ENCODE data around the gene PDXDC1.
"Not testable (repeated sequence)": the region's sequence is repeated elsewhere in the genome, so short reads cannot be mapped to it uniquely, and the experiment has no call there.

The PDXDC1 gene

DNA sequence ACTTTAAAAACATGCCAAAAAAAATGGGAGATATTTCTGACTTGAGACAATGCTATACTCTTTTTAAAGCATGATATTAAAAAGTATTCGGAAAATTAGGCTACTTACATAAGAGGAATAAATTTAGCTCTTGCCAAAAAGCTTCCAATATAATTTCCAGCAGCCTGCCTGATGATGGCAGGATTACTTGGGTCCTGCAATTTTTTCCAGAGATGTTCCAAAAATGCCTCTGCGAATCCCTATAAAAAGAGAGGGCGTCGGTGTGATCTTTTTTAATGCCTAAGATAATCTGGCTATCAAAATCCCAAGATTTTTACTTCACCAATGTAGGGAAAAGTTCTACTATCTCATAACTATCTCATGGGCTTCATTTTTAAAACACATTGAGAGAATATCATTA is 96.2 kb downstream of the PDXDC1 start:
- not testable (repeated sequence) for H4K91ac ChIP-seq (ENCODE audit: low read depth, low read length); H2AFZ ChIP-seq (ENCODE audit: insufficient read depth, low read length, poor library complexity); H3K9ac ChIP-seq (ENCODE audit: low read length); H3K23ac ChIP-seq (ENCODE audit: low read length); H4K12ac ChIP-seq (ENCODE audit: low read depth, low read length); H3K18ac ChIP-seq (ENCODE audit: low read length); H3K4me1 ChIP-seq (ENCODE audit: control insufficient read depth in 1 of 2, insufficient read depth in 2 of 2, low read length in 2 of 2); H2AK5ac ChIP-seq (ENCODE audit: low read length); H3K27me3 ChIP-seq (ENCODE audit: insufficient read depth, low read length); H3K79me1 ChIP-seq (ENCODE audit: low read length); H3K9me3 ChIP-seq (ENCODE audit: insufficient read depth, low read depth, low read length); H3K79me2 ChIP-seq (ENCODE audit: control insufficient read depth, insufficient read depth, low read length, poor library complexity); H4K8ac ChIP-seq (ENCODE audit: low read depth, low read length); H2BK120ac ChIP-seq (ENCODE audit: insufficient read depth, low read length, poor library complexity); H3K4ac ChIP-seq (ENCODE audit: low read depth, low read length); H3K14ac ChIP-seq (ENCODE audit: low read length); H2BK5ac ChIP-seq (ENCODE audit: low read depth, low read length, poor library complexity); H2BK12ac ChIP-seq (ENCODE audit: low read length); H3K4me2 ChIP-seq (ENCODE audit: low read length); H3K4me3 ChIP-seq (ENCODE audit: low read depth, low read length); DNase-seq; H3K27ac ChIP-seq (ENCODE audit: low read depth, low read length)
- WGBS (ENCODE audit: extremely low coverage, insufficient coverage, insufficient read length), result no CpG with 5 or more reads among the region's 4 CpGs
- H3K36me3 ChIP-seq (ENCODE audit: control insufficient read depth in 1 of 2, insufficient read depth in 2 of 2, low read length in 2 of 2), result peaks cover 24 to 30% of the 10 kb centered on the region in 2 experiments

- not testable (repeated sequence) for H3K9ac ChIP-seq (ENCODE audit: low read length); H2AK5ac ChIP-seq (ENCODE audit: low read length); H3K27me3 ChIP-seq (ENCODE audit: insufficient read depth, low read length); H3K9me3 ChIP-seq (ENCODE audit: insufficient read depth, low read depth, low read length); H3K23ac ChIP-seq (ENCODE audit: low read length); H2AFZ ChIP-seq (ENCODE audit: insufficient read depth, low read length, poor library complexity); H2BK120ac ChIP-seq (ENCODE audit: insufficient read depth, low read length, poor library complexity); H3K79me2 ChIP-seq (ENCODE audit: control insufficient read depth, insufficient read depth, low read length, poor library complexity); H4K91ac ChIP-seq (ENCODE audit: low read depth, low read length); H3K79me1 ChIP-seq (ENCODE audit: low read length); H3K27ac ChIP-seq (ENCODE audit: low read depth, low read length); H4K8ac ChIP-seq (ENCODE audit: low read depth, low read length); H2BK5ac ChIP-seq (ENCODE audit: low read depth, low read length, poor library complexity); H4K12ac ChIP-seq (ENCODE audit: low read depth, low read length); DNase-seq; H3K14ac ChIP-seq (ENCODE audit: low read length); H3K4me1 ChIP-seq (ENCODE audit: control insufficient read depth in 1 of 2, insufficient read depth in 2 of 2, low read length in 2 of 2); H3K4me2 ChIP-seq (ENCODE audit: low read length); H3K18ac ChIP-seq (ENCODE audit: low read length); H2BK12ac ChIP-seq (ENCODE audit: low read length); H3K4me3 ChIP-seq (ENCODE audit: low read depth, low read length); H3K4ac ChIP-seq (ENCODE audit: low read depth, low read length)
- WGBS (ENCODE audit: extremely low coverage, insufficient coverage, insufficient read length), result no CpG with 5 or more reads among the region's 16 CpGs
- peaks cover 24 to 28% of the 10 kb centered on the region in 2 experiments for H3K36me3 ChIP-seq (ENCODE audit: control insufficient read depth in 1 of 2, insufficient read depth in 2 of 2, low read length in 2 of 2)
Observed at GRCh38 chr16:15071916-15072769, 97.3 kb downstream of the PDXDC1 start.

- DNase-seq, result no peak
- no peak overlapping the region for H2AK5ac ChIP-seq (ENCODE audit: low read length)
- no peaks in the 10 kb centered on the region for H3K4me1 ChIP-seq (ENCODE audit: control insufficient read depth in 1 of 2, insufficient read depth in 2 of 2, low read length in 2 of 2)
Observed at GRCh38 chr16:15073101-15073500, 98.3 kb downstream of the PDXDC1 start.

DNA sequence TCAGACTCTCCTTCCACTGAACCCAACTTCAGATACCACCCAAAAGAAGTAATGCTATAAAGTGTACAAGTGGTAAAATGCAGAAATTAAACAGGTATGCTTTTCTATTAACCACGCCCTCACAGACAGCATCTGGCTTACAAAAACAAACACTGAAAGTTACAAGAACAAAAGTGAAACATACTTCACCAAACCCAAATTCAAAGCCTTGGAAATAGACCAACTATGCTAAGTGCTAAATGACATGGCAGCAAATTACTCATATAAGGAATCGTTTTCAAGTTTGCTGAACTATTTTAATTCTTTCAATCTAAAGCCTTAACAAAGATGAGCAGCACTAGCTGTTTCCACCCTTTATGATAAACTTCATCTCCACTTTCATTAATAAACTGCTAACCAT is 101.3 kb downstream of the PDXDC1 start:
- H3K4me2 ChIP-seq (ENCODE audit: low read length); DNase-seq; H3K4me3 ChIP-seq (ENCODE audit: low read depth, low read length); H2AFZ ChIP-seq (ENCODE audit: insufficient read depth, low read length, poor library complexity); H3K23ac ChIP-seq (ENCODE audit: low read length); H2AK5ac ChIP-seq (ENCODE audit: low read length); H3K79me2 ChIP-seq (ENCODE audit: control insufficient read depth, insufficient read depth, low read length, poor library complexity); H4K12ac ChIP-seq (ENCODE audit: low read depth, low read length); H3K27me3 ChIP-seq (ENCODE audit: insufficient read depth, low read length); H4K91ac ChIP-seq (ENCODE audit: low read depth, low read length); H3K79me1 ChIP-seq (ENCODE audit: low read length); H3K9ac ChIP-seq (ENCODE audit: low read length); H4K8ac ChIP-seq (ENCODE audit: low read depth, low read length); H2BK5ac ChIP-seq (ENCODE audit: low read depth, low read length, poor library complexity); H3K27ac ChIP-seq (ENCODE audit: low read depth, low read length); H2BK120ac ChIP-seq (ENCODE audit: insufficient read depth, low read length, poor library complexity); H3K4me1 ChIP-seq (ENCODE audit: control insufficient read depth in 1 of 2, insufficient read depth in 2 of 2, low read length in 2 of 2); H3K9me3 ChIP-seq (ENCODE audit: insufficient read depth, low read depth, low read length); H3K18ac ChIP-seq (ENCODE audit: low read length); H2BK12ac ChIP-seq (ENCODE audit: low read length); H3K14ac ChIP-seq (ENCODE audit: low read length); H3K4ac ChIP-seq (ENCODE audit: low read depth, low read length): not testable (repeated sequence)
- WGBS (ENCODE audit: extremely low coverage, insufficient coverage, insufficient read length), result no CpG with 5 or more reads among the region's 2 CpGs
- H3K36me3 ChIP-seq (ENCODE audit: control insufficient read depth in 1 of 2, insufficient read depth in 2 of 2, low read length in 2 of 2), result peaks cover 21 to 27% of the 10 kb centered on the region in 2 experiments

More at GRCh38 chr16:15073101-15073500, 98.3 kb downstream of the PDXDC1 start:
- Histone ChIP-seq H3K9me3 (ENCODE audit: insufficient read depth, low read depth, low read length) (no peaks in the 10 kb centered on the region), H3K23ac (ENCODE audit: low read length) (no peak overlapping the region), H4K91ac (ENCODE audit: low read depth, low read length) (no peak overlapping the region), H2BK12ac (ENCODE audit: low read length) (no peak overlapping the region), H3K27me3 (ENCODE audit: insufficient read depth, low read length) (no peaks in the 10 kb centered on the region), H2BK120ac (ENCODE audit: insufficient read depth, low read length, poor library complexity) (no peak overlapping the region), H3K79me1 (ENCODE audit: low read length) (no peaks in the 10 kb centered on the region), H4K8ac (ENCODE audit: low read depth, low read length) (no peak overlapping the region), H3K36me3 (ENCODE audit: control insufficient read depth in 1 of 2, insufficient read depth in 2 of 2, low read length in 2 of 2) (peaks cover 26 to 29% of the 10 kb centered on the region in 2 experiments), H3K9ac (ENCODE audit: low read length) (no peak overlapping the region), H4K12ac (ENCODE audit: low read depth, low read length) (no peak overlapping the region), H2BK5ac (ENCODE audit: low read depth, low read length, poor library complexity) (no peak overlapping the region), H3K18ac (ENCODE audit: low read length) (no peak overlapping the region), H3K27ac (ENCODE audit: low read depth, low read length) (no peak overlapping the region), H3K4me2 (ENCODE audit: low read length) (no peak overlapping the region), H3K79me2 (ENCODE audit: control insufficient read depth, insufficient read depth, low read length, poor library complexity) (no peaks in the 10 kb centered on the region), H3K4me3 (ENCODE audit: low read depth, low read length) (no peak overlapping the region), H3K4ac (ENCODE audit: low read depth, low read length) (no peak overlapping the region), H3K14ac (ENCODE audit: low read length) (no peak overlapping the region), H2AFZ (ENCODE audit: insufficient read depth, low read length, poor library complexity) (no peak overlapping the region)
- WGBS (ENCODE audit: extremely low coverage, insufficient coverage, insufficient read length), result no CpG with 5 or more reads among the region's 6 CpGs
